GM13977 (cell line): ENCODE measurements around the gene SAA4.

Experiments used
- DNase-seq: peaks from one replicate; pipeline ENCODE4 v3.0.0; 2012; ENCODE audit warnings: low spot score
- CTCF ChIP-seq: IDR thresholded peaks from 2 replicates; pipeline ENCODE4 v1.5.1; 2012; ENCODE audit warnings: mild to moderate bottlenecking, control low read depth; ENCODE audit not compliant: insufficient read depth; ENCODE audit errors: extremely low read depth, missing control alignments
- in situ Hi-C: fragments of 300-500 bp; cut with MboI; formaldehyde crosslinking; loops from one replicate; pipeline ENCODE4 v1.12.0; 2022; ENCODE audit warnings: low sequenced_read_pairs, low pct_unique_long_range_greater_than_20kb, mixed read lengths, inconsistent platforms; ENCODE audit not compliant: unreplicated experiment

SAA4 gene

GRCh38 chr11:18188796-18189195 lies 47.8 kb downstream of the SAA4 start:
- in situ Hi-C loops, result no loop called here
- no peak for DNase-seq
- no peak for TF ChIP-seq CTCF
